Activated B cell treated with CpG ODN at 0.5 μM for 24 hours (primary cell): ENCODE measurements around the gene TBC1D22A. TPM values are rescaled to one million over a fixed set of nuclear protein-coding genes. Genes with fewer than 3 reads are reported as not detected.

Experiments
- ATAC-seq: fragments of 200-7000 bp; cut with Tn5 transposase; one replicate; pipeline ENCODE4 v1.10.0; 2021; ENCODE audit warnings: low read depth, mild to moderate bottlenecking, moderate library complexity
- CTCF ChIA-PET: fragments of 350-600 bp; sonication (Branson Sonifier 250); formaldehyde crosslinking; loops from one replicate; lab custom pipeline; 2021; ENCODE audit warnings: antibody characterized with exemption; lab: Charles Lee
- POLR2A ChIA-PET: fragments of 350-600 bp; sonication (Branson Sonifier 250); formaldehyde crosslinking; loops from one replicate; lab custom pipeline; 2021; ENCODE audit warnings: antibody characterized with exemption; lab: Charles Lee
- DNase-seq: peaks from one replicate; pipeline ENCODE4 v3.0.0; 2022
- H3K27ac Mint-ChIP-seq: one replicate; pipeline ENCODE4 v1.8.0; 2020; ENCODE audit warnings: mixed read lengths
- H3K27me3 Mint-ChIP-seq: one replicate; pipeline ENCODE4 v1.8.0; 2021; ENCODE audit warnings: mixed read lengths
- H3K36me3 Mint-ChIP-seq: one replicate; pipeline ENCODE4 v1.8.0; 2021; ENCODE audit warnings: low read depth, mixed read lengths
- H3K4me1 Mint-ChIP-seq: one replicate; pipeline ENCODE4 v1.8.0; 2021; ENCODE audit warnings: mixed read lengths
- H3K4me3 Mint-ChIP-seq: one replicate; pipeline ENCODE4 v1.8.0; 2020; ENCODE audit warnings: mild to moderate bottlenecking, mixed read lengths
- H3K9me3 Mint-ChIP-seq: one replicate; pipeline ENCODE4 v1.8.0; 2020; ENCODE audit warnings: mixed read lengths
- CTCF ChIP-seq: fragments of 200-600 bp; IDR thresholded peaks from one replicate; pipeline ENCODE4 v1.8.0; 2022; ENCODE audit warnings: antibody characterized with exemption, mild to moderate bottlenecking
- intact Hi-C: fragments of 100-400 bp; cut with micrococcal nuclease; formaldehyde crosslinking; loops from one replicate; pipeline ENCODE4 v1.15.1; 2024
- total RNA-seq: library from RNA; stranded (reverse); gene quantifications from 2 replicates; pipeline ENCODE4 v1.2.3, GENCODE V29; 2022

The TBC1D22A gene
- total RNA-seq, 1 donor from 2014 or later = 85.9 TPM

GRCh38 chr22:46910624-46911023 lies 148.2 kb downstream of the TBC1D22A start:
- no peaks in the 10 kb centered on the region for H3K27me3 Mint-ChIP-seq
- ChIA-PET POLR2A (no interaction called here), CTCF (no interaction called here)
- no peak for ATAC-seq
- intact Hi-C loops = no loop called here
- no peak for TF ChIP-seq CTCF
- H3K4me1 Mint-ChIP-seq = peaks cover 3% of the 10 kb centered on the region
- H3K9me3 Mint-ChIP-seq = no peaks in the 10 kb centered on the region
- H3K36me3 Mint-ChIP-seq = peaks cover 73% of the 10 kb centered on the region
- no peak overlapping the region for H3K4me3 Mint-ChIP-seq
- H3K27ac Mint-ChIP-seq = peak overlapping the region; percentile 1
- no peak for DNase-seq

- POLR2A ChIA-PET = no interaction called here
- ATAC-seq (no peak), DNase-seq (no peak)
- Mint-ChIP-seq H3K9me3 (no peaks in the 10 kb centered on the region), H3K4me3 (no peak overlapping the region), H3K4me1 (peaks cover 3% of the 10 kb centered on the region), H3K27me3 (no peaks in the 10 kb centered on the region), H3K27ac (no peak overlapping the region), H3K36me3 (peaks cover 75% of the 10 kb centered on the region)
- CTCF ChIA-PET = no interaction called here
- TF ChIP-seq CTCF = no peak
- intact Hi-C loops = no loop called here
Observed at GRCh38 chr22:46911346-46911745, 148.9 kb downstream of the TBC1D22A start.

GRCh38 chr22:46913351-46913750 lies 150.9 kb downstream of the TBC1D22A start:
- Mint-ChIP-seq H3K27ac (no peak overlapping the region), H3K4me3 (no peak overlapping the region), H3K9me3 (no peaks in the 10 kb centered on the region), H3K4me1 (peaks cover 3% of the 10 kb centered on the region), H3K36me3 (peaks cover 78% of the 10 kb centered on the region), H3K27me3 (no peaks in the 10 kb centered on the region)
- intact Hi-C loops = no loop called here
- ATAC-seq (no peak), DNase-seq (no peak)
- POLR2A ChIA-PET = no interaction called here
- CTCF ChIA-PET = no interaction called here
- TF ChIP-seq CTCF = no peak

GRCh38 chr22:46914481-46914880 lies 152.0 kb downstream of the TBC1D22A start:
- Mint-ChIP-seq H3K4me3 (no peak overlapping the region), H3K36me3 (peaks cover 81% of the 10 kb centered on the region), H3K27me3 (no peaks in the 10 kb centered on the region), H3K27ac (peak overlapping the region; percentile 3), H3K4me1 (peaks cover 3% of the 10 kb centered on the region), H3K9me3 (no peaks in the 10 kb centered on the region)
- POLR2A ChIA-PET = no interaction called here
- CTCF ChIA-PET = no interaction called here
- no peak for TF ChIP-seq CTCF
- no peak for ATAC-seq
- intact Hi-C loops = no loop called here
- no peak for DNase-seq

GRCh38 chr22:46914916-46915894 lies 152.8 kb downstream of the TBC1D22A start:
- ChIA-PET CTCF (no interaction called here), POLR2A (no interaction called here)
- no peaks in the 10 kb centered on the region for H3K27me3 Mint-ChIP-seq
- DNase-seq (no peak), ATAC-seq (no peak)
- H3K36me3 Mint-ChIP-seq = peaks cover 88% of the 10 kb centered on the region
- intact Hi-C loops = no loop called here
- H3K9me3 Mint-ChIP-seq = no peaks in the 10 kb centered on the region
- no peak overlapping the region for H3K4me3 Mint-ChIP-seq
- H3K27ac Mint-ChIP-seq = no peak overlapping the region
- no peak for TF ChIP-seq CTCF
- peaks cover 3% of the 10 kb centered on the region for H3K4me1 Mint-ChIP-seq
